SK-N-SH (cell line): ENCODE data around the gene CTSO. TPM values are rescaled to one million over a fixed set of nuclear protein-coding genes. Genes with fewer than 3 reads are reported as not detected.

Source experiments
- CTCF ChIA-PET: fragments of 300-600, 350-600 bp; formaldehyde crosslinking; extraction: SDS; loops from one replicate; lab custom pipeline; 2021; lab: Yijun Ruan, JAX
- POLR2A ChIA-PET: fragments of 350-600 bp; sonication (Branson Sonifier 250); formaldehyde crosslinking; extraction: SDS; loops from one replicate; lab custom pipeline; 2020; ENCODE audit warnings: antibody characterized with exemption, inconsistent platforms; lab: Yijun Ruan, JAX
- DNase-seq: peaks from one replicate; pipeline ENCODE4 v3.0.0; 2012
- H2AFZ ChIP-seq: fragments of 200-600 bp; sonication (generic); 2 replicates; pipeline ENCODE4 v1.8.1; 2016; ENCODE audit warnings: antibody characterized with exemption, mild to moderate bottlenecking, low read depth
- H3F3A ChIP-seq: fragments of 200-600 bp; sonication (generic); replicated peaks from 2 replicates; pipeline ENCODE3; 2016; ENCODE audit warnings: antibody characterized with exemption, mild to moderate bottlenecking; ENCODE audit not compliant: insufficient read depth
- H3K27ac ChIP-seq, 2 experiments: fragments of 200-500 bp in 1 of 2; fragments of 200-600 bp in 1 of 2; sonication (Bioruptor generic) in 1 of 2; sonication (generic), shearing (Covaris generic) in 1 of 2; 2 replicates each; pipeline versions ENCODE4 v1.5.1 to v1.6.1; 2014 to 2016; ENCODE audit warnings: low read depth in 2 of 2, inconsistent platforms in 1 of 2, low read length in 1 of 2, mild to moderate bottlenecking in 1 of 2, mixed read lengths in 1 of 2
- H3K27me3 ChIP-seq: fragments of 200-600 bp; sonication (generic), shearing (Covaris generic); 2 replicates; pipeline ENCODE4 v1.6.1; 2016; ENCODE audit warnings: mixed run types; ENCODE audit not compliant: insufficient read depth
- H3K36me3 ChIP-seq, 2 experiments: fragments of 200-500 bp in 1 of 2; fragments of 200-600 bp in 1 of 2; sonication (Bioruptor generic) in 1 of 2; sonication (generic) in 1 of 2; replicated peaks in 1 of 2; 2 replicates each; pipeline versions ENCODE3 to v1.5.1; 2014 to 2016; ENCODE audit warnings: low read length in 1 of 2, mild to moderate bottlenecking in 1 of 2; ENCODE audit not compliant: insufficient read depth in 2 of 2, control insufficient read depth in 1 of 2
- H3K4me1 ChIP-seq, 2 experiments: fragments of 200-500 bp in 1 of 2; fragments of 200-600 bp in 1 of 2; sonication (Bioruptor generic) in 1 of 2; sonication (generic), shearing (Covaris generic) in 1 of 2; 2 replicates each; pipeline versions ENCODE4 v1.5.1 to v1.6.1; 2014 to 2016; ENCODE audit warnings: low read depth in 1 of 2, low read length in 1 of 2, mixed run types in 1 of 2; ENCODE audit not compliant: insufficient read depth in 2 of 2, control insufficient read depth in 1 of 2
- H3K4me2 ChIP-seq: fragments of 200-600 bp; sonication (generic), shearing (Covaris generic); 2 replicates; pipeline ENCODE4 v1.6.1; 2017; ENCODE audit warnings: mixed run types
- H3K4me3 ChIP-seq, 2 experiments: fragments of 200-500 bp in 1 of 2; fragments of 200-600 bp in 1 of 2; sonication (Bioruptor generic) in 1 of 2; sonication (generic), shearing (Covaris generic) in 1 of 2; 2 replicates each; pipeline versions ENCODE4 v1.5.1 to v1.8.1; 2014 to 2016; ENCODE audit warnings: low read depth in 2 of 2, inconsistent platforms in 1 of 2, low read length in 1 of 2, mild to moderate bottlenecking in 1 of 2, mixed read lengths in 1 of 2, moderate library complexity in 1 of 2
- H3K79me2 ChIP-seq: fragments of 200-600 bp; sonication (generic); 2 replicates; pipeline ENCODE4 v1.8.1; 2017; ENCODE audit warnings: mild to moderate bottlenecking; ENCODE audit not compliant: insufficient read depth
- H3K9ac ChIP-seq: fragments of 200-600 bp; sonication (generic); 2 replicates; pipeline ENCODE4 v1.6.1; 2017; ENCODE audit warnings: mixed run types
- H3K9me2 ChIP-seq: fragments of 200-600 bp; sonication (generic); 2 replicates; pipeline ENCODE4 v1.6.1; 2017; ENCODE audit warnings: mixed run types
- H3K9me3 ChIP-seq: fragments of 200-600 bp; sonication (generic); 2 replicates; pipeline ENCODE4 v1.6.1; 2017; ENCODE audit warnings: mixed run types, mild to moderate bottlenecking, moderate library complexity
- H4K20me1 ChIP-seq: fragments of 200-600 bp; sonication (generic); 2 replicates; pipeline ENCODE4 v1.6.1; 2017; ENCODE audit warnings: mild to moderate bottlenecking, mixed run types; ENCODE audit not compliant: insufficient read depth
- EP300 ChIP-seq, 2 experiments: IDR thresholded peaks; 2 replicates each; pipeline versions ENCODE4 v1.4.0 to v1.6.1; 2012; ENCODE audit warnings: borderline replicate concordance in 1 of 2, low read depth in 1 of 2, low read length in 1 of 2
- EZH2phosphoT487 ChIP-seq: fragments of 200-600 bp; sonication (generic); IDR thresholded peaks from 2 replicates; pipeline ENCODE4 v1.6.1; 2017; ENCODE audit warnings: low read depth, mixed run types, mild to moderate bottlenecking, antibody characterized with exemption, moderate library complexity, borderline replicate concordance
- FOXJ3 ChIP-seq: sonication (generic); formaldehyde crosslinking; IDR thresholded peaks from 2 replicates; pipeline ENCODE4 v1.5.1; 2020; ENCODE audit warnings: mild to moderate bottlenecking, missing genetic modification reagents
- FOXM1 ChIP-seq: IDR thresholded peaks from 2 replicates; pipeline ENCODE4 v1.4.0; 2012; ENCODE audit warnings: low read depth, mild to moderate bottlenecking
- GABPA ChIP-seq: IDR thresholded peaks from 2 replicates; pipeline ENCODE4 v1.4.0; 2012; ENCODE audit warnings: low read depth, mild to moderate bottlenecking
- MEF2A ChIP-seq: IDR thresholded peaks from 2 replicates; pipeline ENCODE4 v1.4.0; 2012; ENCODE audit warnings: low read depth, borderline replicate concordance
- POLR2AphosphoS5 ChIP-seq: IDR thresholded peaks from 2 replicates; pipeline ENCODE4 v1.6.1; 2012; ENCODE audit warnings: low read depth, low read length
- RXRA ChIP-seq: IDR thresholded peaks from 2 replicates; pipeline ENCODE4 v1.4.0; 2012; ENCODE audit warnings: low read depth, mild to moderate bottlenecking, borderline replicate concordance
- TAF1 ChIP-seq: IDR thresholded peaks from 2 replicates; pipeline ENCODE4 v1.6.1; 2012; ENCODE audit warnings: low read depth, mild to moderate bottlenecking, low read length, moderate library complexity, borderline replicate concordance
- TEAD4 ChIP-seq: IDR thresholded peaks from 2 replicates; pipeline ENCODE4 v1.4.0; 2012; ENCODE audit warnings: mild to moderate bottlenecking, borderline replicate concordance; ENCODE audit not compliant: insufficient read depth
- USF1 ChIP-seq: IDR thresholded peaks from 2 replicates; pipeline ENCODE4 v1.4.0; 2012; ENCODE audit warnings: low read depth, borderline replicate concordance
- WGBS: methylation state at CpG from one replicate; pipeline ENCODE4 v1.1.6; 2017; ENCODE audit warnings: low lambda C conversion rate; 5-methylcytosine and 5-hydroxymethylcytosine counted together
- polyA plus RNA-seq, 3 experiments: library from polyadenylated mRNA; depleted of rRNA; stranded (reverse); fragments of >200 nt; gene quantifications; 2 replicates each; pipeline ENCODE4 v1.2.3, GENCODE V29; 2012
- TF ChIP-seq, protein P1 (sequence below): fragments of 150-350 bp; IDR thresholded peaks from 2 replicates; pipeline ENCODE4 v1.6.1; 2016; ENCODE audit warnings: mild to moderate bottlenecking, low read depth, low read length
- TF ChIP-seq, protein P2 (sequence below): fragments of 150-350 bp; IDR thresholded peaks from 2 replicates; pipeline ENCODE4 v1.6.1; 2017; ENCODE audit warnings: antibody characterized with exemption, low read length, low read depth, borderline replicate concordance

CTSO gene
- polyA plus RNA-seq, 1 of the 3 experiments (the other 2 are of a cell fraction): 3.3 TPM

GRCh38 chr4:155889946-155890345 lies 63.7 kb downstream of the CTSO start:
- Histone ChIP-seq H3K27ac (no peak overlapping the region), H3K9me2 (no peaks in the 10 kb centered on the region), H2AFZ (no peak overlapping the region), H3K9ac (no peak overlapping the region), H3K27me3 (no peaks in the 10 kb centered on the region), H3K4me3 (no peak overlapping the region), H3F3A (no peaks in the 10 kb centered on the region), H3K4me2 (no peak overlapping the region), H3K4me1 (no peaks in the 10 kb centered on the region), H4K20me1 (no peaks in the 10 kb centered on the region), H3K79me2 (no peaks in the 10 kb centered on the region), H3K9me3 (no peaks in the 10 kb centered on the region), H3K36me3 (no peaks in the 10 kb centered on the region)
- DNase-seq: no peak
- CTCF ChIA-PET: no interaction called here
- 35% methylated on average over 2 of the region's 2 CpGs for WGBS
- POLR2A ChIA-PET: no interaction called here
- TF ChIP-seq FOXJ3 (no peak), POLR2AphosphoS5 (no peak), GABPA (no peak), MEF2A (no peak), EZH2phosphoT487 (no peak), EP300 (IDR thresholded peaks at IDR 0.05; ENCODE audit: borderline replicate concordance in 1 of 2, low read depth in 1 of 2, low read length in 1 of 2) (no peak), TEAD4 (no peak), FOXM1 (no peak), TAF1 (no peak), RXRA (no peak), USF1 (no peak)
- TF ChIP-seq, protein P1, sequence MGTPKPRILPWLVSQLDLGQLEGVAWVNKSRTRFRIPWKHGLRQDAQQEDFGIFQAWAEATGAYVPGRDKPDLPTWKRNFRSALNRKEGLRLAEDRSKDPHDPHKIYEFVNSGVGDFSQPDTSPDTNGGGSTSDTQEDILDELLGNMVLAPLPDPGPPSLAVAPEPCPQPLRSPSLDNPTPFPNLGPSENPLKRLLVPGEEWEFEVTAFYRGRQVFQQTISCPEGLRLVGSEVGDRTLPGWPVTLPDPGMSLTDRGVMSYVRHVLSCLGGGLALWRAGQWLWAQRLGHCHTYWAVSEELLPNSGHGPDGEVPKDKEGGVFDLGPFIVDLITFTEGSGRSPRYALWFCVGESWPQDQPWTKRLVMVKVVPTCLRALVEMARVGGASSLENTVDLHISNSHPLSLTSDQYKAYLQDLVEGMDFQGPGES: no peak
- TF ChIP-seq, protein P2, sequence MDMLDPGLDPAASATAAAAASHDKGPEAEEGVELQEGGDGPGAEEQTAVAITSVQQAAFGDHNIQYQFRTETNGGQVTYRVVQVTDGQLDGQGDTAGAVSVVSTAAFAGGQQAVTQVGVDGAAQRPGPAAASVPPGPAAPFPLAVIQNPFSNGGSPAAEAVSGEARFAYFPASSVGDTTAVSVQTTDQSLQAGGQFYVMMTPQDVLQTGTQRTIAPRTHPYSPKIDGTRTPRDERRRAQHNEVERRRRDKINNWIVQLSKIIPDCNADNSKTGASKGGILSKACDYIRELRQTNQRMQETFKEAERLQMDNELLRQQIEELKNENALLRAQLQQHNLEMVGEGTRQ: no peak

DNA sequence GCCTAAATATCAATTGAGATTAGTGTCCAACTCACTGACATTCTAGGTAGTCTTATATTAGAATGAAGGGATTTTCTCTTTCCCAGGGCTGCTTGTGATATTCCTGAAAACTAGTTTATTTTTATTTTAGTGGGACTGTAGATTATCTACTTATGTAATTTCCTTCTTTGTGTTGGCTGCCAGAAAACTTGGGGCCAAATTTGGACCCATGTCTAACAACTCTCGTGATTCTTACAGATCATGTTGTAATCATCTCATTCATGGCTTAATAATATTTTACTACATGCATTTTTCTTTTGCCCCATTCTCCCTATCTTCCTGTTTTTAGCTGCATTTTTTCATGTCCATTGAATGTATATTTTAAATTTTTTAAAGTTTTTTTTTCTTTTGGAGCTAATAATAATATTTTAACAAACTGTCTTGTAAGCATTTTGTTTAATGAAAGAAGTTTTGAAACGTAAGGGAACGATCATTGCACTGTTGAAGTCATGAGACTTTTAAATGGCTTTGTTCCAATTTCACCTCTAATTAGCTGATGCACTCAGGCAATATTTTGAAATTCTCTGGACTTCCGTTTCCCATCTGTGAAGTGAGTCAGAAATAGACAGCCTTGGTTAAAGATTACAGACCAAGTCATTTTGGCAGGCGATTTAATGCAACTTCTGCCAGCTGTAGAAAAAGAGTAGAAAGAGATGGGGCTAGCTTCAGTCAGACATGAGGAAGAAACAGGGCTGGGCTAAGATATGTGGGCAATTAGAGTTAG lies 64.5 kb downstream of the CTSO start:
- CTCF ChIA-PET: no interaction called here
- Histone ChIP-seq H4K20me1 (no peaks in the 10 kb centered on the region), H3K4me3 (no peak overlapping the region), H3K4me2 (no peak overlapping the region), H3K9me3 (no peaks in the 10 kb centered on the region), H3K4me1 (no peaks in the 10 kb centered on the region), H3F3A (no peaks in the 10 kb centered on the region), H3K9ac (no peak overlapping the region), H3K79me2 (no peaks in the 10 kb centered on the region), H3K27me3 (no peaks in the 10 kb centered on the region), H2AFZ (no peak overlapping the region), H3K36me3 (no peaks in the 10 kb centered on the region), H3K27ac (no peak overlapping the region), H3K9me2 (no peaks in the 10 kb centered on the region)
- TF ChIP-seq, protein P2: no peak
- no peak for TF ChIP-seq TAF1
- DNase-seq: no peak
- POLR2A ChIA-PET: no interaction called here
- 6% methylated on average over 5 of the region's 5 CpGs for WGBS
